ENCODE measurements around the gene ORM1. TPM values are rescaled to one million over a fixed set of nuclear protein-coding genes. Genes with fewer than 3 reads are reported as not detected.
"Not testable (repeated sequence)": the region's sequence is repeated elsewhere in the genome, so short reads cannot be mapped to it uniquely, and the experiment has no call there.

Gene ORM1
- not detected in 2 replicates for total RNA-seq

GRCh38 chr9:114322831-114323531 is at the start of gene ORM1:
ORM1 (plus strand) TSS chr9:114323098; CDS start chr9:114323134, 36 bp downstream.
- H3K36me3 Mint-ChIP-seq (ENCODE audit: low read depth); H3K27me3 Mint-ChIP-seq; intact Hi-C loops (cut with micrococcal nuclease); H3K27ac Mint-ChIP-seq; H3K4me3 Mint-ChIP-seq; H3K9me3 Mint-ChIP-seq; DNase-seq; H3K4me1 Mint-ChIP-seq: not testable (repeated sequence)

- H3K9me3 Mint-ChIP-seq: no peaks in the 10 kb centered on the region
- H3K27me3 Mint-ChIP-seq: no peaks in the 10 kb centered on the region
- no peak overlapping the region for H3K27ac Mint-ChIP-seq
- no peak for DNase-seq
- intact Hi-C loops (cut with micrococcal nuclease): no loop called here
- no peak overlapping the region for H3K4me3 Mint-ChIP-seq
- H3K36me3 Mint-ChIP-seq (ENCODE audit: low read depth): no peaks in the 10 kb centered on the region
- H3K4me1 Mint-ChIP-seq: no peaks in the 10 kb centered on the region
These were observed 49.4 kb upstream of the ORM1 start for GRCh38 chr9:114273461-114273881.

GRCh38 chr9:114274217-114274616 is 48.7 kb upstream of the ORM1 start:
- Mint-ChIP-seq H3K27ac (no peak overlapping the region), H3K4me3 (no peak overlapping the region), H3K27me3 (no peaks in the 10 kb centered on the region), H3K36me3 (ENCODE audit: low read depth) (no peaks in the 10 kb centered on the region), H3K4me1 (no peaks in the 10 kb centered on the region), H3K9me3 (no peaks in the 10 kb centered on the region)
- DNase-seq: no peak
- intact Hi-C loops (cut with micrococcal nuclease): no loop called here

- Mint-ChIP-seq H3K9me3 (no peaks in the 10 kb centered on the region), H3K27ac (no peak overlapping the region), H3K36me3 (ENCODE audit: low read depth) (no peaks in the 10 kb centered on the region), H3K27me3 (no peaks in the 10 kb centered on the region), H3K4me3 (no peak overlapping the region), H3K4me1 (no peaks in the 10 kb centered on the region)
- intact Hi-C loops (cut with micrococcal nuclease): no loop called here
- DNase-seq: no peak
These were observed 47.5 kb upstream of the ORM1 start for GRCh38 chr9:114275246-114276004.

GRCh38 chr9:114276908-114277821 is 45.7 kb upstream of the ORM1 start:
- intact Hi-C loops (cut with micrococcal nuclease): no loop called here
- Mint-ChIP-seq H3K36me3 (ENCODE audit: low read depth) (no peaks in the 10 kb centered on the region), H3K27ac (no peak overlapping the region), H3K4me3 (no peak overlapping the region), H3K4me1 (no peaks in the 10 kb centered on the region), H3K9me3 (no peaks in the 10 kb centered on the region), H3K27me3 (no peaks in the 10 kb centered on the region)
- no peak for DNase-seq

- no peak for DNase-seq
- H3K36me3 Mint-ChIP-seq (ENCODE audit: low read depth): no peaks in the 10 kb centered on the region
- H3K4me1 Mint-ChIP-seq: no peaks in the 10 kb centered on the region
- H3K9me3 Mint-ChIP-seq: no peaks in the 10 kb centered on the region
- H3K4me3 Mint-ChIP-seq: no peak overlapping the region
- H3K27me3 Mint-ChIP-seq: no peaks in the 10 kb centered on the region
- no peak overlapping the region for H3K27ac Mint-ChIP-seq
- intact Hi-C loops (cut with micrococcal nuclease): no loop called here
These were observed 44.5 kb upstream of the ORM1 start for GRCh38 chr9:114278356-114278755.

- Mint-ChIP-seq H3K36me3 (ENCODE audit: low read depth) (no peaks in the 10 kb centered on the region), H3K27me3 (no peaks in the 10 kb centered on the region), H3K27ac (no peak overlapping the region), H3K9me3 (no peaks in the 10 kb centered on the region), H3K4me3 (no peak overlapping the region), H3K4me1 (no peaks in the 10 kb centered on the region)
- no peak for DNase-seq
- intact Hi-C loops (cut with micrococcal nuclease): no loop called here
These were observed 43.9 kb upstream of the ORM1 start for GRCh38 chr9:114278881-114279570.

GRCh38 chr9:114279693-114280092 is 43.2 kb upstream of the ORM1 start:
- DNase-seq: no peak
- Mint-ChIP-seq H3K36me3 (ENCODE audit: low read depth) (no peaks in the 10 kb centered on the region), H3K9me3 (no peaks in the 10 kb centered on the region), H3K4me3 (no peak overlapping the region), H3K4me1 (no peaks in the 10 kb centered on the region), H3K27ac (no peak overlapping the region), H3K27me3 (no peaks in the 10 kb centered on the region)
- intact Hi-C loops (cut with micrococcal nuclease): no loop called here

GRCh38 chr9:114280636-114281472 is 42.0 kb upstream of the ORM1 start:
- Mint-ChIP-seq H3K27me3 (no peaks in the 10 kb centered on the region), H3K9me3 (no peaks in the 10 kb centered on the region), H3K36me3 (ENCODE audit: low read depth) (no peaks in the 10 kb centered on the region), H3K4me3 (no peak overlapping the region), H3K4me1 (no peaks in the 10 kb centered on the region), H3K27ac (no peak overlapping the region)
- DNase-seq: no peak
- intact Hi-C loops (cut with micrococcal nuclease): no loop called here

GRCh38 chr9:114281473-114282103 is 41.3 kb upstream of the ORM1 start:
- Mint-ChIP-seq H3K9me3 (no peaks in the 10 kb centered on the region), H3K36me3 (ENCODE audit: low read depth) (no peaks in the 10 kb centered on the region), H3K4me3 (no peak overlapping the region), H3K27me3 (no peaks in the 10 kb centered on the region), H3K4me1 (no peaks in the 10 kb centered on the region), H3K27ac (no peak overlapping the region)
- intact Hi-C loops (cut with micrococcal nuclease): no loop called here
- no peak for DNase-seq

- H3K27ac Mint-ChIP-seq: no peak overlapping the region
- H3K27me3 Mint-ChIP-seq: no peaks in the 10 kb centered on the region
- H3K4me1 Mint-ChIP-seq: no peaks in the 10 kb centered on the region
- no peaks in the 10 kb centered on the region for H3K9me3 Mint-ChIP-seq
- intact Hi-C loops (cut with micrococcal nuclease): no loop called here
- H3K36me3 Mint-ChIP-seq (ENCODE audit: low read depth): no peaks in the 10 kb centered on the region
- no peak for DNase-seq
- no peak overlapping the region for H3K4me3 Mint-ChIP-seq
These were observed 40.8 kb upstream of the ORM1 start for GRCh38 chr9:114282104-114282485.

GRCh38 chr9:114282507-114282906 is 40.4 kb upstream of the ORM1 start:
- DNase-seq: no peak
- no peaks in the 10 kb centered on the region for H3K9me3 Mint-ChIP-seq
- no peak overlapping the region for H3K4me3 Mint-ChIP-seq
- H3K27ac Mint-ChIP-seq: no peak overlapping the region
- H3K27me3 Mint-ChIP-seq: no peaks in the 10 kb centered on the region
- intact Hi-C loops (cut with micrococcal nuclease): no loop called here
- no peaks in the 10 kb centered on the region for H3K4me1 Mint-ChIP-seq
- no peaks in the 10 kb centered on the region for H3K36me3 Mint-ChIP-seq (ENCODE audit: low read depth)
